K562 (cell line): ENCODE data around the gene STUB1. TPM values are rescaled to one million over a fixed set of nuclear protein-coding genes. Genes with fewer than 3 reads are reported as not detected.

Experiments used
- ATAC-seq: fragments of 200-7000 bp; cut with Tn5 transposase; 3 replicates; pipeline ENCODE4 v1.9.1; 2020; ENCODE audit warnings: moderate library complexity
- BruUV-seq: library from RNA; stranded (reverse); fragments of 400-500 nt; replicated peaks from 2 replicates; lab custom pipeline; 2021; lab: Mats Ljungman, UMichigan
- CTCF ChIA-PET: fragments of 300-600 bp; formaldehyde crosslinking; extraction: SDS; loops from one replicate; lab custom pipeline; 2021; ENCODE audit warnings: low intra/inter-chr PET ratio; lab: Yijun Ruan, JAX
- POLR2A ChIA-PET: fragments of 300-600, 350-650 bp; sonication (Branson Sonifier 250); formaldehyde crosslinking; extraction: SDS; loops from one replicate; lab custom pipeline; 2021; ENCODE audit warnings: antibody characterized with exemption, inconsistent platforms; lab: Yijun Ruan, JAX
- DNase-seq, 4 experiments: peaks; one replicate each; pipeline versions ENCODE4 v3.0.0 to v3.0.0-alpha.2; 2011 to 2018; ENCODE audit warnings: low spot score in 3 of 4, mixed read lengths in 3 of 4; ENCODE audit errors: extremely low read depth in 1 of 4
- FAIRE-seq: peaks from 2 replicates; lab custom pipeline; 2011; peaks lifted over from hg19 to GRCh38; lab: Jason Lieb, UNC
- H2AFZ ChIP-seq: 2 replicates; pipeline ENCODE4 v1.6.0; 2011; ENCODE audit warnings: low read depth, low read length, control low read depth, inconsistent platforms
- H3K27ac ChIP-seq: fragments of 200-600 bp; 3 replicates; pipeline ENCODE4 v1.8.0; 2011; ENCODE audit warnings: low read depth, mild to moderate bottlenecking, control low read depth, inconsistent platforms, low read length, moderate library complexity, mixed read lengths; ENCODE audit errors: extremely low read depth
- H3K27me3 ChIP-seq, 2 experiments: fragments of 300-600 bp in 1 of 2; 2 replicates in 1 of 2; 3 replicates in 1 of 2; pipeline versions ENCODE4 v1.6.0 to v1.8.0; 2011; ENCODE audit warnings: inconsistent platforms in 2 of 2, low read length in 2 of 2, mild to moderate bottlenecking in 1 of 2, mixed read lengths in 1 of 2, moderate library complexity in 1 of 2; ENCODE audit not compliant: control insufficient read depth in 2 of 2, insufficient read depth in 2 of 2
- H3K36me3 ChIP-seq: fragments of 300-600 bp; 3 replicates; pipeline ENCODE4 v1.8.0; 2011; ENCODE audit warnings: mild to moderate bottlenecking, low read length, inconsistent platforms; ENCODE audit not compliant: control insufficient read depth, insufficient read depth
- H3K4me1 ChIP-seq, 2 experiments: fragments of 200-600 bp in 1 of 2; replicated peaks in 1 of 2; 2 replicates in 1 of 2; 3 replicates in 1 of 2; pipeline versions ENCODE4 v1.5.1 to v1.8.0; 2011; ENCODE audit warnings: inconsistent platforms in 2 of 2, low read length in 2 of 2, mild to moderate bottlenecking in 1 of 2, mixed read lengths in 1 of 2, moderate library complexity in 1 of 2; ENCODE audit not compliant: control insufficient read depth in 2 of 2, insufficient read depth in 2 of 2
- H3K4me2 ChIP-seq: 2 replicates; pipeline ENCODE4 v1.6.1; 2011; ENCODE audit warnings: low read length, control low read depth, inconsistent platforms, mixed read lengths; ENCODE audit not compliant: insufficient read depth
- H3K4me3 ChIP-seq: fragments of 200-600 bp; sonication (generic), shearing (Covaris generic); 2 replicates; pipeline ENCODE4 v1.5.1; 2016; ENCODE audit warnings: control low read depth, inconsistent platforms
- H3K79me2 ChIP-seq: fragments of 200-600 bp; 3 replicates; pipeline ENCODE4 v1.8.0; 2011; ENCODE audit warnings: low read length, inconsistent platforms; ENCODE audit not compliant: control insufficient read depth, insufficient read depth
- H3K9ac ChIP-seq, 2 experiments: 2 replicates each; pipeline versions ENCODE4 v1.6.0 to v1.6.1; 2011; ENCODE audit warnings: low read depth in 2 of 2, low read length in 2 of 2, control low read depth in 1 of 2, inconsistent platforms in 1 of 2, mild to moderate bottlenecking in 1 of 2, mixed read lengths in 1 of 2; ENCODE audit not compliant: insufficient read depth in 1 of 2
- H3K9me1 ChIP-seq: one replicate; pipeline ENCODE4 v1.6.0; 2011; ENCODE audit warnings: inconsistent platforms, mild to moderate bottlenecking, low read length, moderate library complexity; ENCODE audit not compliant: control insufficient read depth, insufficient read depth
- H3K9me3 ChIP-seq: replicated peaks from 2 replicates; pipeline ENCODE4 v1.5.1; 2011; ENCODE audit warnings: low read depth, low read length, inconsistent platforms; ENCODE audit not compliant: control insufficient read depth, insufficient read depth
- H4K20me1 ChIP-seq: replicated peaks from 2 replicates; pipeline ENCODE4 v1.6.1; 2011; ENCODE audit warnings: low read length, inconsistent platforms, mixed read lengths; ENCODE audit not compliant: control insufficient read depth, insufficient read depth
- FIP1L1 ChIP-seq: fragments of 200-400 bp; formaldehyde crosslinking; IDR thresholded peaks from 2 replicates; pipeline ENCODE4 v1.6.1; 2018; ENCODE audit warnings: mild to moderate bottlenecking, low read depth, low read length; ENCODE audit not compliant: poor library complexity, severe bottlenecking
- PCBP1 ChIP-seq: fragments of 200-400 bp; formaldehyde crosslinking; IDR thresholded peaks from 2 replicates; pipeline ENCODE4 v1.6.1; 2018; ENCODE audit warnings: mild to moderate bottlenecking, low read depth, low read length; ENCODE audit not compliant: poor library complexity, severe bottlenecking
- ZNF174 ChIP-seq: fragments of 250-450 bp; sonication (Bioruptor Pico); IDR thresholded peaks from 2 replicates; pipeline ENCODE4 v1.4.0; 2020; ENCODE audit warnings: mild to moderate bottlenecking
- WGBS: fragments of 100-300 bp; shearing (Covaris generic); methylation state at CpG from one replicate; pipeline ENCODE4 v1.1.6; 2016; ENCODE audit warnings: low coverage, mixed read lengths; ENCODE audit not compliant: insufficient coverage; ENCODE audit errors: missing lambda C conversion rate; 5-methylcytosine and 5-hydroxymethylcytosine counted together
- in situ Hi-C: fragments of 300-500 bp; cut with MboI; formaldehyde crosslinking; loops from 4 replicates; pipeline ENCODE4 v1.15.0; 2018; ENCODE audit warnings: inconsistent platforms, mixed read lengths
- intact Hi-C: fragments of 100-400 bp; cut with micrococcal nuclease; formaldehyde crosslinking; loops from 2 replicates; pipeline ENCODE4 v1.14.2; 2022
- polyA plus RNA-seq, 8 experiments: library from polyadenylated mRNA; depleted of rRNA in 4 of 8; stranded (reverse) in 5 of 8; unstranded in 3 of 8; fragments of >200 nt; fragmentation: Nextera tagmentation in 2 of 8; fragmentation: Illumina TruSeq in 1 of 8; extraction: Ambion mirVana in 2 of 8; extraction: Trizol in 1 of 8; gene quantifications; 2 replicates each; pipeline versions ENCODE4 v1.2.1 to v1.2.3, GENCODE V29; 2011 to 2014; ENCODE audit warnings: inconsistent platforms in 1 of 8, missing spikeins in 1 of 8
- total RNA-seq, 7 experiments: library from RNA; depleted of rRNA in 6 of 7; stranded (reverse); fragments of >200 nt in 6 of 7; fragmentation: Illumina TruSeq in 2 of 7; extraction: Trizol in 2 of 7; gene quantifications; 2 replicates each; pipeline versions ENCODE4 v1.2.1 to v1.2.3, GENCODE V29; 2011 to 2021; ENCODE audit warnings: low replicate concordance in 1 of 7

Gene STUB1
- total and polyA plus RNA-seq, 9 of the 15 experiments (the other 6 are each of a cell fraction or from before 2014, with no cell fraction given): 10.6 to 251 (median 152) TPM

- peaks cover 2% of the 10 kb centered on the region for H3K9me1 ChIP-seq
- H3K9me3 ChIP-seq: no peaks in the 10 kb centered on the region
- FAIRE-seq (no peak), DNase-seq (no peak), ATAC-seq (no peak)
- peak; percentile 23 for TF ChIP-seq FIP1L1
- TF ChIP-seq ZNF174 (CRISPR knock-in tag): no peak
- TF ChIP-seq PCBP1: peak; percentile 20
- intact Hi-C loops (loop anchor here (5.0 kb wide), 1 partner anchor 40 kb away; the partner anchor contains the start of gene METTL26), in situ Hi-C loops (loop anchor here (10.0 kb wide), 1 partner anchor 282 kb away; the partner anchor contains the start of gene NME4)
- BruUV-seq: no TSS peak
- no peak overlapping the region for H3K27ac ChIP-seq
- H3K4me3 ChIP-seq: no peak overlapping the region
- no peak overlapping the region for H3K4me2 ChIP-seq
- H3K36me3 ChIP-seq: peaks cover 43% of the 10 kb centered on the region
- CTCF ChIA-PET: no interaction called here
- POLR2A ChIA-PET: interaction anchor here (1.0 kb wide), 1 partner anchor 281 kb away, joined by 3 read pairs; no protein-coding TSS in a partner anchor
- H3K4me1 ChIP-seq: peaks cover 29 to 98% of the 10 kb centered on the region in 2 experiments
- WGBS: 77% methylated on average over 22 of the region's 23 CpGs
- no peak overlapping the region for H2AFZ ChIP-seq
- H4K20me1 ChIP-seq: peaks cover 16% of the 10 kb centered on the region
- peaks cover 23% of the 10 kb centered on the region for H3K79me2 ChIP-seq
- peak overlapping the region in 1 of 2 experiments; percentile 53; a peak in 1 of 4 replicates for H3K9ac ChIP-seq
- no peaks in the 10 kb centered on the region for H3K27me3 ChIP-seq
Measured at GRCh38 chr16:676913-677312, 3.3 kb upstream of the STUB1 start.
